ENCODE measurements around the gene AP1B1. TPM values are rescaled to one million over a fixed set of nuclear protein-coding genes. Genes with fewer than 3 reads are reported as not detected.

Gene AP1B1
- polyA plus RNA-seq, 1 donor from 2014 or later: 43.8 TPM

DNA sequence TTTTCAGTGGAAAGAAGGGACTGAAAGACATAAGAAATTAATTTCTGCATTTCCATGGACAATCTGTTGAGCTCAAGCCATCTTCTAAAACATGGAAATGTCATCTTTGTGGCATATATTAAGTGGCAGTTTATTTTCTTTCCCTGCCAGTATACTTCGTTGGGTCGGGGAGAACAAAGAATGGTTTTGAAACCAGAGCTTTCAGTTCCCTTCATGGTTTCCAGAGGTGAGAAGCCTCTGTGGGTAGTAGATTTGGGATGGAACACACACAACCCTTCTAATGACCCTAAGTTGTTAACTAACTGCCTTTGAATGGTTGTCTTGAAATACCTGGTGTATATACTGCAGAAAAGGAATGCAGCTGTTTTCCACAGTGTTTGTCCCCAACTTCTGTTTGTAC, 99.5 kb downstream of the AP1B1 start:
- Histone ChIP-seq H3K27ac (ENCODE audit: low read length) (no peak overlapping the region), H3K9ac (ENCODE audit: low read length) (no peak overlapping the region), H3K4me2 (ENCODE audit: low read length) (no peak overlapping the region), H3F3A (ENCODE audit: insufficient read depth, low read length, poor library complexity, severe bottlenecking) (no peaks in the 10 kb centered on the region), H3K27me3 (ENCODE audit: insufficient read depth, low read depth, low read length) (no peaks in the 10 kb centered on the region), H4K20me1 (ENCODE audit: insufficient read depth) (peaks cover 5% of the 10 kb centered on the region), H3K36me3 (ENCODE audit: insufficient read depth, low read length) (peaks cover 14% of the 10 kb centered on the region), H2AFZ (ENCODE audit: low read depth, low read length) (no peak overlapping the region), H3K9me3 (ENCODE audit: low read length) (no peaks in the 10 kb centered on the region), H3K79me2 (replicated peaks; ENCODE audit: insufficient read depth, low read length) (peaks cover 19% of the 10 kb centered on the region), H3K4me3 (ENCODE audit: low read length) (no peak overlapping the region), H3K9me2 (ENCODE audit: insufficient read depth, low read length) (no peaks in the 10 kb centered on the region)
- TF ChIP-seq, protein P1, sequence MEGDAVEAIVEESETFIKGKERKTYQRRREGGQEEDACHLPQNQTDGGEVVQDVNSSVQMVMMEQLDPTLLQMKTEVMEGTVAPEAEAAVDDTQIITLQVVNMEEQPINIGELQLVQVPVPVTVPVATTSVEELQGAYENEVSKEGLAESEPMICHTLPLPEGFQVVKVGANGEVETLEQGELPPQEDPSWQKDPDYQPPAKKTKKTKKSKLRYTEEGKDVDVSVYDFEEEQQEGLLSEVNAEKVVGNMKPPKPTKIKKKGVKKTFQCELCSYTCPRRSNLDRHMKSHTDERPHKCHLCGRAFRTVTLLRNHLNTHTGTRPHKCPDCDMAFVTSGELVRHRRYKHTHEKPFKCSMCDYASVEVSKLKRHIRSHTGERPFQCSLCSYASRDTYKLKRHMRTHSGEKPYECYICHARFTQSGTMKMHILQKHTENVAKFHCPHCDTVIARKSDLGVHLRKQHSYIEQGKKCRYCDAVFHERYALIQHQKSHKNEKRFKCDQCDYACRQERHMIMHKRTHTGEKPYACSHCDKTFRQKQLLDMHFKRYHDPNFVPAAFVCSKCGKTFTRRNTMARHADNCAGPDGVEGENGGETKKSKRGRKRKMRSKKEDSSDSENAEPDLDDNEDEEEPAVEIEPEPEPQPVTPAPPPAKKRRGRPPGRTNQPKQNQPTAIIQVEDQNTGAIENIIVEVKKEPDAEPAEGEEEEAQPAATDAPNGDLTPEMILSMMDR (IDR thresholded peaks at IDR 0.05; ENCODE audit: poor library complexity, severe bottlenecking): no peak
- TF ChIP-seq SMC3 (conservative IDR thresholded peaks at IDR 0.05; ENCODE audit: poor library complexity) (no peak), POLR2AphosphoS5 (IDR thresholded peaks at IDR 0.05) (no peak)
- TF ChIP-seq, protein P2, sequence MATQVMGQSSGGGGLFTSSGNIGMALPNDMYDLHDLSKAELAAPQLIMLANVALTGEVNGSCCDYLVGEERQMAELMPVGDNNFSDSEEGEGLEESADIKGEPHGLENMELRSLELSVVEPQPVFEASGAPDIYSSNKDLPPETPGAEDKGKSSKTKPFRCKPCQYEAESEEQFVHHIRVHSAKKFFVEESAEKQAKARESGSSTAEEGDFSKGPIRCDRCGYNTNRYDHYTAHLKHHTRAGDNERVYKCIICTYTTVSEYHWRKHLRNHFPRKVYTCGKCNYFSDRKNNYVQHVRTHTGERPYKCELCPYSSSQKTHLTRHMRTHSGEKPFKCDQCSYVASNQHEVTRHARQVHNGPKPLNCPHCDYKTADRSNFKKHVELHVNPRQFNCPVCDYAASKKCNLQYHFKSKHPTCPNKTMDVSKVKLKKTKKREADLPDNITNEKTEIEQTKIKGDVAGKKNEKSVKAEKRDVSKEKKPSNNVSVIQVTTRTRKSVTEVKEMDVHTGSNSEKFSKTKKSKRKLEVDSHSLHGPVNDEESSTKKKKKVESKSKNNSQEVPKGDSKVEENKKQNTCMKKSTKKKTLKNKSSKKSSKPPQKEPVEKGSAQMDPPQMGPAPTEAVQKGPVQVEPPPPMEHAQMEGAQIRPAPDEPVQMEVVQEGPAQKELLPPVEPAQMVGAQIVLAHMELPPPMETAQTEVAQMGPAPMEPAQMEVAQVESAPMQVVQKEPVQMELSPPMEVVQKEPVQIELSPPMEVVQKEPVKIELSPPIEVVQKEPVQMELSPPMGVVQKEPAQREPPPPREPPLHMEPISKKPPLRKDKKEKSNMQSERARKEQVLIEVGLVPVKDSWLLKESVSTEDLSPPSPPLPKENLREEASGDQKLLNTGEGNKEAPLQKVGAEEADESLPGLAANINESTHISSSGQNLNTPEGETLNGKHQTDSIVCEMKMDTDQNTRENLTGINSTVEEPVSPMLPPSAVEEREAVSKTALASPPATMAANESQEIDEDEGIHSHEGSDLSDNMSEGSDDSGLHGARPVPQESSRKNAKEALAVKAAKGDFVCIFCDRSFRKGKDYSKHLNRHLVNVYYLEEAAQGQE (IDR thresholded peaks at IDR 0.05; ENCODE audit: borderline replicate concordance): no peak

DNA sequence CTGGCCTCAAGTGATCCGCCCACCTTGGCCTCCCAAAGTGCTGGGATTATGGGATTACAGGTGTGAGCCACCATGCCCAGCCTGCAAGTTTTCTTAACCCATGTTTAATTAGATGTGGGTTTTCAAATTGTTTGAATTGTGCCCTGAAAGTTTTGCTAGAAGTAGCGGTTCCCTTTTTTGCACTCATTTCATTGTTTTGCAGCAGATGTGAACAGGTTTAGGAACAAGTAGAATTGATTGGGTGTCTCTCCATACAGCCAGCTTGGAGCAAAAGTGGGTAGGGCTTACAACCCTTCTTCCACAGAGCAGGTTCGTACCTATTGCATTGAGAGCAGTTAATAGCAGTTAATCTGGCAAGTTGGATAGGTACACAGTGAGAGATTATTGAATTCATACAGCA, 104.2 kb downstream of the AP1B1 start:
- H2AFZ ChIP-seq (ENCODE audit: low read depth, low read length): no peak overlapping the region
- no peaks in the 10 kb centered on the region for H3K27me3 ChIP-seq (ENCODE audit: insufficient read depth, low read depth, low read length)
- H3K36me3 ChIP-seq (ENCODE audit: insufficient read depth, low read length): peaks cover 13% of the 10 kb centered on the region
- H3K79me2 ChIP-seq (replicated peaks; ENCODE audit: insufficient read depth, low read length): peaks cover 26% of the 10 kb centered on the region
- no peak overlapping the region for H3K4me2 ChIP-seq (ENCODE audit: low read length)
- H3K4me3 ChIP-seq (ENCODE audit: low read length): no peak overlapping the region
- no peak overlapping the region for H3K27ac ChIP-seq (ENCODE audit: low read length)
- H4K20me1 ChIP-seq (ENCODE audit: insufficient read depth): peaks cover 4% of the 10 kb centered on the region
- H3K9ac ChIP-seq (ENCODE audit: low read length): no peak overlapping the region
- no peaks in the 10 kb centered on the region for H3K9me2 ChIP-seq (ENCODE audit: insufficient read depth, low read length)
- no peaks in the 10 kb centered on the region for H3K9me3 ChIP-seq (ENCODE audit: low read length)
- TF ChIP-seq EP300 (conservative IDR thresholded peaks at IDR 0.05; ENCODE audit: poor library complexity, severe bottlenecking): no peak
- TF ChIP-seq POLR2AphosphoS5 (IDR thresholded peaks at IDR 0.05): no peak
- TF ChIP-seq, protein P2 (IDR thresholded peaks at IDR 0.05; ENCODE audit: borderline replicate concordance): no peak
- no peaks in the 10 kb centered on the region for H3F3A ChIP-seq (ENCODE audit: insufficient read depth, low read length, poor library complexity, severe bottlenecking)
